Middle frontal gyrus (tissue), 1 donor: ENCODE data around the gene SLC66A1.
"Not testable (repeated sequence)": the region's sequence is repeated elsewhere in the genome, so short reads cannot be mapped to it uniquely, and the experiment has no call there.

ENCODE experiments used
- DNase-seq: peaks from one replicate; pipeline ENCODE4 v3.0.0-alpha.2; 2015; ENCODE audit warnings: low spot score; ENCODE audit errors: extremely low spot score

The SLC66A1 gene

DNA sequence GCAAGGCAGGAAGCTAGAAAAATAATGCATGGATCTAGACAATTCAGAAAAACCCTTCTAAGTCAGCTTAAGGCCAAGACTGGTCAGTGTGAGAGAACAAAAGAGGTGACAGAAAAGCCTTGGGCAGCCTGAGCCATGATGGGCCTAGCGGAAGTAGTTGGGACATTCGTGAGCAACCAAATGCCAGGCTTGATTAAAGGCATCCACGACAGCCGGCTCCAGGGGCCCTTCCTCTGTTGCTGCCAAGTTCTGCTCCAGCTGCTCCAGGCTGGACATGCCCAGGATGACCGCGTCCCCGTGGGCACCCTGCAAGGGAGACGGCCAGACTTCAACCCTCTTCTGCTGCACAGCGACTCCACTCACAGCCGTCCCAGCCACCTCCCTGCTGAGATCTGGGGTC, 8.0 kb upstream of the SLC66A1 start:
- DNase-seq = not testable (repeated sequence)

DNA sequence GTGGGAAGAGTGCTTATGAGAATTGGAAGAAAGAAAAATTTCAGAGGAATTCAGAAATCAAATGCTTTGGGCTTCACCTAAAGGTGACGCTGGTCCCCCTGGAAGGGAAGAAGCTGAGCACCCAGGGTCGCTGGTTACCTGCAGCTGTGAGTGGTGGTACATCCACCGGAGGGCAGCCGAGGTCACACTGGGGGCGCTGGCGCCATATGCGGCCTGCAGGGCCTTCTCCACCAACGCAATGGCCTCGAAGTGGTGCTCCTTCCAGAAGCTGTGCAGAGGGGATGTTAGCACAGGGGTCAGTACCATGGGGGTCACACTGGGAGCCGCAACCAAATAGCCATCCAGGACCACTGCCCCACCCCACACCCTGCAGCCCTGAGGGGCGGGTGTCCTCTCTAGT, 6.2 kb upstream of the SLC66A1 start:
- no peak for DNase-seq

DNA sequence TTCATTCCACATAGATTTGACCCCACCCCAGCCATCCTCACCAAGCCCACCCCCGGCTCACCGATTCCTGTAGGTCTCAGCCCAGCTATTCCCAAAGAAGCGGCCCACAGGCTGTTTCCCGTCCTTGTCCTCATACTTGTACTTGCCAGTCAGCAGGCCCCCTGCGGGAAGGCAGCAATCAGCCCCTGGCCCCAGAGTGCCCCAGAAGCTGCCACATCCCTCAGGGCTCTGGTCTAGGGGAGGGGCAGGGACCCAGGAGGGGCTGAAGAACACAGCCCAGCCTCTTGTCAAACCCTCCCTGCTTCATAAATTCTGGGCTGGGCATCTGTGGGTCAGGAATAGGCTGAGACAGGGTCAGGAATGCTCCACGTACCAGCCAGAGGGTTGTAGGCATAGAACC, 5.2 kb upstream of the SLC66A1 start:
- no peak for DNase-seq

DNA sequence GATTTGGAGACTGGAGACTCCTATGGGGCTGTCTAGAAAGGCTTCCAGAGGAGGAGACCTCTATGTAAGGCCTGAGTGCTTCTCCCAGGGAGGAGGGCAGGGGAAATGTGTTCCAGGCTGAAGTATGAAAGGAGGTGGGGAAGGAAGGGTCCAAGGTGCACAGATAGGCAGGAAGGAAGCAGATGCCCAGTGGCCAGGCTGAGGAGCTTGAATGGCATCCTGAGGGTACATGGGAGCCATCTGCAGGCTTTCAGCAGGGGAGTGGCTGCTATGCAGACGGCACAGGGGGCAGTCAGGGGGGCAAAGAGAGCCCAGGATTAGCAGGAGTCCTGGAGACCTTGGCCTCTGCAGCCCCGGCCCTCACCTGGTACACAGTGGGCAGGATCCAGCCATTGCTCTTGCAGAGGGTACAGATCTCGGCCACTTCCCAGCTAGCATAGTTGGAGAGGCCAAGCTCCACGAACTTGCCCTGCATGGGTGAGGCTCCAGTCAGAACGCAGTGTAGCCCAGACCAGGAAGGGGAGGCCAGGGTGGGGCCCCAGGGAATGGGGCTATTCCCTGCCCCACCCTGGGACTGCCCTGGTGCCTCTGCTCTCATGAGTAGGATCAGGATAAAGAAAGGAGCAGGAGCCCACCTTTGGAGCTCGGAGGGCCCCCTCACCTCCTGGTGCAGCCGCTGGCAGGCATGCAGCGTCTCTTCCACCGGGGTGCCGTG, 4.2 kb upstream of the SLC66A1 start:
- no peak for DNase-seq

DNA sequence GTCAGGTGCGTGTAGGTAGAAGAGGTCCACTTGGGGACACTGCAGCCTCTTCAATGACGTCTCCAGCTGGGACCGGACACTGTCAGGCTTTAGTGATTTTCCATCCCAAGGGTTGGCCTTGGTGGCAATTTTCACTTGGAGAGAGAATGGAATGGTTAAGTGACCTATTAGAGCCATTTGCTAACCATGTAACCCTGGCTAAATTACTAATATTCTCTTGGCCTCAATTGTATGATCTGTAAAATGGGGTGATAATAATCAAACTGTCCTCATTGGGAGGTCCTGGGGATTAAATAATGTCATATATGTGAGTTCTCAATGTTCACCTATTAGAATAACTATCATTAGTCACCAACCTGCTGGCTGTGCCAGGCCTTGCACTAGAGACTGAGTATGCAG, 3.6 kb upstream of the SLC66A1 start:
- DNase-seq = no peak

DNA sequence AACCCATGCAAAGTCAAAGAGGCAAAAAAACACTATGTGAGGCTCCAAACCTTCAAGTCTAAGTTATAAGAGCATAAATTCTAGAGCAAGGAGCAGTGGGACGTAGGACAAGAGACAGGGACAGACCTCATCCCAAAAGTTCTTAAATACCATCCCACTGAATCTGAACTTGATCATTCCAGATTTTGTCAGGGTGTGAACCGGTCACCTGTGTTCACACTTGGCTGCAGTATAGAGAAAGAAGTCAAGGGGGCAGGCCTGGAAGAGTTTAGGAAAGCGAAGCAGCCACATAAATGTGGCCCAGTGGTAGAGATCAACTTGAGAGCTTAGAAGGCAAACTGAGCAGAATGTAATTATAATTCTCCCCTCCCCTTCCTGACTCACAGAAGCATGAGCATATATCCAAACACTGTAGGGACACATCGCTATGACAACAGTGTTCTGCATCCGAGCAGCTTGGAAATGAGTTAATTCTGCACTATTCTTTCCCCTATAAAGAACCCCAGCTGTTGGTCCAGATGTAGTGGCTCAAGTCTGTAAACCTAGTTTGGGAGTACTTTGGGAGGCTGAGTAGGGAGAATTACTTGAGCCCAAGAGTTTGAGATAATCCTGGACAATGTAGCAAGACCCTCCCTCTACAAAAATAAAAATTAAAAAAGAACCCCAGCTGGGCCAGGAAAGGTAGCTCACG, 2.9 kb upstream of the SLC66A1 start:
- DNase-seq = no peak

DNA sequence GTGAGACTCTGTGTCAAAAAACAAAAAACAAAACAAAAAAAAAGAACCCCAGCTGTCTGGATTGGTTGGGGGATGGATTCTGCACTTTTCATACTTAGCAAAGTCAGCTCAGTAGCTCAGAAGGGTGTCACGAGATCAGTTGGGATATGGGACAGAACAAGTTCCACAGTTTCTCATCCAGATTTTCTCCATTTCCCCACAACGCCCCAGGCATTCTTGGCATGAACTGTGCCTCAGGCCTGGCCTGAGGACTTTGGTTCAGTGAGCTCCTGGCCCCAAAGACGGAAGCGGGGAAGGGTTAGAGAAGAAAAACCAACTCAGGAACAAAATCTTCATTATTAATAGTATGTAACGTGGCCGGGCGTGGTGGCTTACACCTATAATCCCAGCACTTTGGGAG, 2.1 kb upstream of the SLC66A1 start:
- DNase-seq = no peak

DNA sequence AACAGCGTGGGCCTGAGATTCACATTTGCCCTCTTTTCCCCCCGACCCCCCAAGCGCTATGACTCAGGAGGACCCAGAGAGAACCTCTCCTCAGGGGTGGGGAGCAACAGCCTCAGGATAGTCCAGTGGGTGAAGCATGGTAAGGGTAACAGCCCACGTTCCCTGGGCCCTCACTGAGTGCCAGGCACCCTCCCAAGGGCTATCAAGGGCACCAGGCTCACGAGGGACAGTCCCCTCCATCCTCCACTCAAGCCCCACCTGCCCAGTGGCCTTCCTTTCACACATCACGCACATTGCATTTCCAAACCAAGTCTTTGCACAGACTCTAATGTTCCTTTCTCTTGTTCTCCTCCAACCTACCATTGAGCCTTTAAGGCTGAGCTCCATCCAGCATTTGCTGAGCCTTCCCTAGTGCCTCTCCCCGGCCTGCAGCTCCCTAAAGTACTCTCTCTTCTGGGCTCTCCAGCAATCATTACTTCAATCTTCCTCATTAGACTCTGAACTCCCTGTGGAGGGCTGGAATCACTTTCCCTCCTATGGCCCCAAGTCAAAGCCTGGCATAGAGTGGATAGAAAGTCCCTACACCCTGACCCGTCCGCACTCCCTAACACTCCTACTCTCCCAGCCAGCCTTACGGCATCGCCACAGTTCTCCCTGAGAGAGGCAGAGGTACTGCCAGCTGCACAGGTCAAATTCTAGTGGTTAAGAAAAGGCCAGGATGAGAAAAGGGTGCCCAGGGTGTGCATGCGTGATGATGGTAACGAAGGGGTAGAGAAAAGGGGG, 1.2 kb upstream of the SLC66A1 start:
- no peak for DNase-seq

DNA sequence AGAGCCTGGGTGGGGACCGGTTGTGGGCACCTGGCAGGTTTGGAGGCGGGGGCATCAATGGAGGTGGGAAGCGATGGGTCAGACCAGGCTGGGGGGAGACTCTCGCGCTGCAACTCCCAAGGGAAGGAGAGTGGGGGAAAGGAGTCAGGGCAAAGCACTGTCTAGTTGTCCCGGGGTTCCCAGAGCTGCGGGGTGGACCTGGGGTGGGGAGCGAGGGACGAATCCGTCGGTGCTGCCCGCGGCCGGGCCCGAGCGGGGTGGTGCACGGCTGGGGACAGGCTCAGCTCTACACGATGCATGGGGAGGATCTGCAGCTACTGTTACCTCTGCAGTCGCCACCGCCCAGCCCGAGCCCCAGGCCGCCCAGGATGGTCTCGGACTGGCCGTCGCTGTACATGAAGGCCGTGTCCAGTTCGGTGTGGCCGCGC, 609 bp upstream of the SLC66A1 start:
- DNase-seq = no peak

DNA sequence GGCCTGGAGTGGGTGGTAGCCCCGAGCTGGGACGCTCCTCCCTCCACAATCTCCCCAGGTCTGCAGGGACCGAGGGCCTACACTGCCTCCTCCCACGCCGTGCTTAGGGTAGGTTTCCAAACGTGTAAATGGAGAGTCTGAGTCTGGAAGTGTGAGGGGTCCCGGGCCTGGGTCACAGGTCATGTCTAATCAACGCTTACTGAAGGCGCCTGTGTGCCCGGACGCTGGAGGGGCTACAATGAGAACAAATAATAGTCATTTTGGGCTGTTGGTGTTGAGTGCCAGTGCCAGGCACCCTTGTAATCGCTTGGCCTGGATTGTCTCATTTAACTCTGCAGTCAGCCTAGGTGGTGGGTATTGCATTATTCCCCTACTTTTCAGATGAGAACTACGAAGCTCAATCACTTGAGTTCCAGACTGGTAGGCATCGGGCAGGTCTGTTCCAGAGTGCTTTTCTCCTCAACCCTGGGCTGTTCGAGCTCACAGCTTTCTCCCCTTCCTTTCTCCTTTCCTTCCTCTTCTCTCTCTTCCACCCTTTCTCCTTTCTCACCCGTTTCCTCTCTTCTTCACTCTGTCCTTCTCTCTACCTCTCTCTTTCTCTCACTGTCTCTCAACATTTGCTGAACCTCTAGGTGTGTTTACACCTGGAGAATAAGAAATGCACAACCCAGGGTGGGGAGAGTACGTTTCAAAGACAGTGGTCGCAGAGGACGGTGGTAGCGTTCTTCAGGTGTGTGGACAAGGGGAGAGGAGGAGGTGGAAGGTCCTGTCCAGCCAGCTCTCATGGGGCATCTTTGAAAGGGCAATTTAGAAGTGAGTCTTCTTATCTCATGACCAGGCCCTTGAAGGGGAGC, 883 bp downstream of the SLC66A1 start:
- no peak for DNase-seq

DNA sequence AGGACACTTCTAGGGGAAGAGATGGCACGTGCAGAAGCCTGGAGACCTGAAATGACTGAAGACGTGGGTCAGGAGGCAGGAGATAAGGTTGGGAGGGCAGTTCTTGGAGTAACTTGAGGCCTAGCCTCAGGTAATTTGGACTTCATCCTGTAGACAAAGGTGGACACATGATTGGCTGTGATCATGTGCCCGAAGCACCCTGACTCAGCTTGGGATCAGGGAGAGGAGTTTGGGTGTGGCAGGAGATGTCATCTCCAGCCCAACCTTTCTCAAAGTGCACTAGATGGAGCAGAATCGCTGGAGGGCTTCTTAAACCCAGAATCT, 1.5 kb downstream of the SLC66A1 start:
- DNase-seq = no peak

DNA sequence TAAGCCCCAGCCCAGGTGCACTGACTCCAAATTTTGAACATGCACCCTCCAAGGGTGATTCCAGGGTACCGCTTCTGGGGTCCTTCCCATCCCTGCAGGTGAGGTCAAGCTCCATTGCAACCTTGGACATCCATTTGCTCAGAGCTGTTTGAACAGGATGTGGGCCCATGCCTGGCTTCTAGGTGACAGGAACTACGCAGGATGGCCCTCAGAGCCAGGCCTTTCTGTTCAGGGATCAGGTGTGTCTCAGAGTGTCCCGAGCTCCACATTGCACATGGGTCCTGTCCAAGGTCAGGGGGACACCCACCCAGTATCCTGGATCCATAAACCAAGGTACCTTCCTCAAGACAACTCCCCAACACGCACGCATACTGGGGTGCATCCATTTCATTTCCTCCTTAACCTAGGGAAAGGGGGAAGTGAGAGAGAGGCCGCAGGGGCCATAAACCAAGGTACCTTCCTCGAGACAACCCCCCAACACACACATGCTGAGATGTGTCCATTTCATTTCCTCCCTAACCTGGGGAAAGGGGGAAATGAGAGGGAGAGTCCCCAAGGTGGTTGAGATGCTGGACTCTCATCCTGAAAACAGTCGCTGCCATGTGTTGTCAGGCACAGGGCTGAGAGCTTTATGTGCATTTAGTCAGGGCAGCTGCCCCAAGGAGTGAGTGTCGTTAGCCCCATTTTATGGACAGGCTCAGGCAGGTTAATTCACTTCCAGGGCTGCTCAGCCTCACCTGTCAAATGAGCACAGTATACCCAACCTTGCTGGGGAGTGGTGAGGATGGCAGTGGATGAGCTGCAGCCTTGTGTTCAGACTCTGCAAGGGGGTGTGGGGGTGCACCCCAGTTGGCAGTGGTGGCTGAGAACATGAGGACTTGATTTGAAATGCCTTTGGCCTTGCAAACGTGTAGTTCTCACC, 2.1 kb downstream of the SLC66A1 start:
- DNase-seq = no peak

DNA sequence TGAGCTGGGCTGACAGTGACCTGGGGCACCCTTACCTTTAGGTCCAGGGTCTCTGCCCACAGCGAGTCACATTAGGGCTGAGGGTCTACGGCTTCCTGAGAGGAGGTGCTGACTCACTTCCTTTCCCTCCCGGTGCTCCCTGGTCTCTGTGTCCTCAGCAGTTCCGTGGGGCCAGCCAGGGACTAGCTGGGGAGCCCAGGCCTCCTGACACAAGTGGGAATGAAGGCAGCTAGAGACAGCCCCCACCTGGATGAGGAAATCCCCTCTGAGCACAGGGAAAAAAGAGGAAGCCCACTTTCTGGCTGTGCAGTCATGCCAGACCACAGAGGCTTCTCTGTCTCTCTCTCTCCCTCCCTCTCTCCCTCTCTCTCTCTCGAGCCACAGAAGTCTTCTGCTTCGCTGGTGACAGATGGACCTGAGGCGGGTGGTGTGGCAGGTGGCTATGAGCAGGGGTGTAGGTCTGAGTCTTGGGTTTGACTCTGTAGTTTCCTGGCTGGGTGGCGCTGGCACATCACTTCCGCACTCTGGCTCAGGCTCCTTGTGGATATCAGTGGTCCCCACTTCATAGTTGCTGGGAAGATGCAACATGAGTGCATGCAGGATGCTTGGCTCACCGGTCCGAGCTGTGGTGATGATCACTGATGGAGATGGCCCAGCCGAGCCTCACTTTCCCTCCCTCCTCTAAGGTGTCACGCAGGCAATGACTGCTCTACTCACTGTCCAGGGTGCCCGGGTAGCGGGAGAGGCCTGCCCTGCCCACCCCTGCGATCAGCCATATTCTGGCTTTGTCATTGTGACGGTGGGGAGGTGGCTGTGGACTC, 3.5 kb downstream of the SLC66A1 start:
- no peak for DNase-seq

DNA sequence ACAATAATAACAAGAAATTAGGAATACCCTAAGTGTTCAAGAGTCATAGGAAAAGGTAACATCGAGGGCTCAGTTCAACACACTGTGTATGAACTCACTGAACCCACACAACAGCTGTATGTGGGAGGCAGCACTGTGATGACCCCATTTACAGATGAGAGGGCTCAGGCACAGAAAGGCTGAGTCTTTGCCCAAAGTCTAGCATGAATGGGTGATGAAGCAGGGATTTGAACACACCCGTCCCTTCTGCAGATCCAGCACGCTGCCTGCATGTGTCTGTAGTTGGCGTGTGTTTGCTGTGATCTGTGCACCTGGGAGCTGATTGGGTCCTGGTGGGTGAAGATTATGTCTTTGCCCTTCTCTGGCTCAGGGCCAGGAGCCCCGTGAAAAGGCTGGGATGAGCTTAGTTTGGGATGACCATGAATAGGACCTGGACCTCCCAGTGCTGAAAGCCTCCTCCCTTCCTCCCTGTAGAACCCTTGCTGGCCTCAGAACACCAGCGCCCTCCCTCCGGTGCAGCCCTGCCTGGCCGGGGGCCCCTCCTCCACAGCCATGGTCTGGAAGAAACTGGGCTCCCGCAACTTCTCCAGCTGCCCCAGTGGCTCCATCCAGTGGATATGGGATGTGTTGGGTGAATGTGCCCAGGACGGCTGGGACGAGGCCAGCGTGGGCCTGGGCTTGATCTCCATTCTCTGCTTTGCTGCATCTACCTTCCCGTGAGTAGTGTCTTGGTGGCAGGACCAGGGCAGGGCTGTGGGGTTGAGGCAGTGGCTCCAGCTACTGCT, 5.2 kb downstream of the SLC66A1 start:
- no peak for DNase-seq

DNA sequence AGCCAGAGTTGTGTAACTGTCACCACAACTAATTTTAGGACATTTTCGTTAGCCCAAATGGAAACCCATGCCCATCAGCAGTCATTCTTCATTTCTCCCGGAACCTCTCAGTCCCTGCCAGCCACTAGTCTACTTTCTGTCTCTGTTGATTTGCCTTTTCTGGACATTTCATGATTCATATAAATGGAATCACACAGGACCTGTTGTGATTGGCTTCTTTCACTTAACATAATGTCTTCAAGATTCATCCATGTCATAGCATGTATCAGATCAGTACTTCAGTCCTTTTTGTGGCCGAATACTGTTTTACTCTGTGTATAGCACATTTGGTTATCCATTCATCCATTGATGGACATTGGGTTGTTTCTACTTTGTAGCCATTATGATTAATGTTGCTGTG, 7.1 kb downstream of the SLC66A1 start:
- DNase-seq = no peak

DNA sequence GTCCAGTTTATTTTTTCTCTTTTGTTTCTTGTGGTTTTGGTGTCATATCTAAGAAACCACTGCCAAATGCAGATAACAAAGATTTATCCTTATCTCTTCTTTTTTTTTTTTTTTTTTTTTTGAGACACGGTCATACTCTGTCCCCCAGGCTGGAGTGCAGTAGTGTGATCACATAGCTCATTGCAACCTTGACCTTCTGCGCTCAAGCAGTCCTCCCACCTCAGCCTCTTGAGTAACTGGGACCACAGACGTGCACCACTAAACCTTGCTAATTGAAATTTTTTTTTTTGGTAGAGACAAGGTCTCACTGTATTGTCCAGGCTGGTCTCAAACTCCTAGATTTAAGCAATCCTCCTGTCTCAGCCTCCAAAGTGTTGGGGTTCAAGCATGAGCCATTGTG, 8.9 kb downstream of the SLC66A1 start:
- no peak for DNase-seq

DNA sequence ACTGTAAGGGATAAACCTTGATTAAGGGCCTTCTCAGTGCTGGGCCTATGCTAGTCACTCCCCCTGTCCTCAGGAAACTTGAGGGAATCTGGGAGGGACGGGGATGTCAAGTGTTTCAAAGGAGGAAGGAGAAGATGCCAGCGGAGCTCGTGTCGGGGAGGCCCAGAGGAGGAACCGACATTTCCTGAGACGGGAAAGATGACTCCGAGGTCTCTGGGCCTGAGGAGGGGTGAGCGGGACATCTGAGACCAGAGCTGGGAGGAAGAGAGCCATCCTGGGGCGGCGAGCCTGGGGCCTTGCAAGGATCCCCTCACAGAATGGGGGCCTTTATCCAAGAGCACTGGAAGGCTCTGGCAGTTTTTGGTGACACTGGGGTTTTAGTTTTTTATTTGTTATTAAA, 10.4 kb downstream of the SLC66A1 start:
- DNase-seq = no peak

DNA sequence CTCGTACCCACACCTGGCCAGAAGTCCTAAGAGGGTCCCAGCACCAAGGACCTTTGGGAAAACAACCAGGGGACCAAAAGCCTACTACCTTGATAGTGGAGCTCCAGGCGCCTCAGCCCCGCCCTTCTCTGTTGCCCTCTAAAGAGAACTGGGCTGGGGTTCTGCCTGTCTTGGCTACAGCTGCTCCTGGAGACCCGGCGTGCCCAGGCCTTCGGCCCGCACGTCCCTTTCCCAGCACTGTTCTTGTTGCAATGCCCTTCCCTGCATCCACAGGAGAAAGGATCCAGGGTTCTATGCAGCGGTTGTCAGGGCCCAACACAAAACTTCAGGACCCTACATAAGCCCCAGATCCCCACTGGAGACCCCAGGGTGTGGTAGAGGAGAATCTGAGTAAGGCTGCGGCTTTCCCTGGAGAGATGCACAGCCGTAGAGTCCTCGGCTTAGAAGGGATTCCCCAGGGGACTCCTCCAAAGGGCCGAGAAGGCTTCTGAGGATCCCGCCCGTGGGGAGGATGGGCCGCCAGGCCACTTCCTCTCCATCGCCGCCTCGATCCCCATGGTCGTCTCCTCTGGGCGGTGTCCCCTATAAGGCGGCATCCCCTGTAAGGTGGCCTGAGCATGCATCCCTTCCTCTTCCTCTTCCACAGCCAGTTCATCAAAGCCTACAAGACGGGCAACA, 12.0 kb downstream of the SLC66A1 start:
- DNase-seq = no peak

DNA sequence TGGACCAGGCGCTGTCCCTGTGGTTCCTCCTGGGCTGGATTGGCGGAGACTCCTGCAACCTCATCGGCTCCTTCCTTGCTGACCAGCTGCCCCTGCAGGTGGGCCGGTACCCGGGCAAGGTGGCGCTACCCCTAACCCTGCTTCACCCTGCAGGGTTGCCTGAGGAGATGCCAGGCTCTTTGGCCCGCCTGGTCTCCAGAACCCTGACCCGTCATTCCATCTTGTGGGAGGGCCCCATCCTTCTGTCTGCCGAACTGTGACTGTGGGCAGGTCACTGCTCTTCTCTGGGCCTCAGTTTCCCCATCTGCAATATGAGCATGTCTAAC, 12.5 kb downstream of the SLC66A1 start:
- DNase-seq = no peak
